WERI-Rb-1 (cell line): ENCODE data around the gene CDC42BPB.

Experiments used
- DNase-seq: peaks from one replicate; pipeline ENCODE4 v3.0.0-alpha.2; 2020
- H3K27ac ChIP-seq: fragments of 250-450 bp; sonication (Bioruptor Pico); 2 replicates; pipeline ENCODE4 v1.5.1; 2020; ENCODE audit warnings: mild to moderate bottlenecking, moderate library complexity
- H3K27me3 ChIP-seq: fragments of 250-450 bp; sonication (Bioruptor Pico); 2 replicates; pipeline ENCODE4 v1.5.1; 2021; ENCODE audit warnings: mild to moderate bottlenecking, low read depth, moderate library complexity; ENCODE audit not compliant: insufficient read depth, severe bottlenecking
- H3K36me3 ChIP-seq: fragments of 250-450 bp; sonication (Bioruptor Pico); 2 replicates; pipeline ENCODE4 v1.5.1; 2020; ENCODE audit warnings: mild to moderate bottlenecking, moderate library complexity
- H3K4me3 ChIP-seq: 2 replicates; pipeline ENCODE4 v1.5.1; 2011; ENCODE audit warnings: low read depth, mild to moderate bottlenecking, control low read depth, low read length
- H3K9me3 ChIP-seq: fragments of 250-450 bp; sonication (Bioruptor Pico); 2 replicates; pipeline ENCODE4 v1.5.1; 2021; ENCODE audit warnings: mild to moderate bottlenecking, moderate library complexity; ENCODE audit not compliant: severe bottlenecking
- CTCF ChIP-seq: IDR thresholded peaks from 2 replicates; pipeline ENCODE4 v1.5.1; 2011; ENCODE audit warnings: low read depth, mild to moderate bottlenecking, control low read depth, inconsistent platforms, low read length

The CDC42BPB gene

GRCh38 chr14:103094406-103095209, 37.3 kb upstream of the CDC42BPB start, which contains the start of gene EXOC3L4:
Gene EXOC3L4, plus strand, starts transcription at chr14:103094725. Its CDS starts 5,495 bp downstream, at chr14:103100220.
- no peak for DNase-seq
- TF ChIP-seq CTCF: no peak
- Histone ChIP-seq H3K36me3 (no peaks in the 10 kb centered on the region), H3K27ac (no peak within 1 kb of the TSS), H3K4me3 (no peak within 1 kb of the TSS), H3K9me3 (no peaks in the 10 kb centered on the region), H3K27me3 (no peaks in the 10 kb centered on the region)

GRCh38 chr14:103093856-103094405, 36.6 kb upstream of the CDC42BPB start:
- no peak overlapping the region for H3K4me3 ChIP-seq
- H3K27ac ChIP-seq: no peak overlapping the region
- H3K9me3 ChIP-seq: no peaks in the 10 kb centered on the region
- DNase-seq: no peak
- no peak for TF ChIP-seq CTCF
- H3K36me3 ChIP-seq: no peaks in the 10 kb centered on the region
- H3K27me3 ChIP-seq: no peaks in the 10 kb centered on the region

GRCh38 chr14:103091883-103092222, 34.5 kb upstream of the CDC42BPB start:
- peak overlapping the region; percentile 54 for H3K4me3 ChIP-seq

GRCh38 chr14:103091041-103091882, 33.9 kb upstream of the CDC42BPB start:
- peak; percentile 83 for DNase-seq
- peak; percentile 65 for TF ChIP-seq CTCF
- Histone ChIP-seq H3K27me3 (no peaks in the 10 kb centered on the region), H3K9me3 (no peaks in the 10 kb centered on the region), H3K36me3 (no peaks in the 10 kb centered on the region), H3K27ac (peak overlapping the region; percentile 59), H3K4me3 (peak overlapping the region; percentile 54)

More at GRCh38 chr14:103091883-103092222, 34.5 kb upstream of the CDC42BPB start:
- H3K27me3 ChIP-seq: no peaks in the 10 kb centered on the region
- peak overlapping the region; percentile 59 for H3K27ac ChIP-seq
- no peaks in the 10 kb centered on the region for H3K36me3 ChIP-seq
- no peaks in the 10 kb centered on the region for H3K9me3 ChIP-seq
- DNase-seq: no peak
- no peak for TF ChIP-seq CTCF

GRCh38 chr14:103090481-103091020, 33.2 kb upstream of the CDC42BPB start:
- Histone ChIP-seq H3K4me3 (no peak overlapping the region), H3K27ac (no peak overlapping the region), H3K27me3 (no peaks in the 10 kb centered on the region), H3K9me3 (no peaks in the 10 kb centered on the region), H3K36me3 (no peaks in the 10 kb centered on the region)
- no peak for TF ChIP-seq CTCF
- no peak for DNase-seq
